HEK293 (cell line): ENCODE results near the gene ELANE.

ENCODE experiments used
- CTCF ChIA-PET: fragments of 350-600 bp; formaldehyde crosslinking; extraction: SDS; loops from one replicate; lab custom pipeline; 2021; ENCODE audit warnings: antibody characterized with exemption; lab: Yijun Ruan, JAX
- POLR2A ChIA-PET: fragments of 300-600 bp; formaldehyde crosslinking; extraction: SDS; loops from one replicate; lab custom pipeline; 2020; ENCODE audit warnings: antibody characterized with exemption, inconsistent platforms; lab: Yijun Ruan, JAX
- H3K27ac ChIP-seq: fragments of 200-500 bp; sonication (Bioruptor generic); 2 replicates; pipeline ENCODE4 v1.5.1; 2014; ENCODE audit warnings: low read depth, low read length, control low read depth, inconsistent platforms; ENCODE audit errors: extremely low read depth
- H3K36me3 ChIP-seq, 2 experiments: fragments of 200-500 bp in 1 of 2; sonication (Bioruptor generic) in 1 of 2; 1 replicate in 1 of 2; 2 replicates in 1 of 2; pipeline ENCODE4 v1.5.1; 2014 to 2017; ENCODE audit warnings: inconsistent platforms in 2 of 2, low read length in 2 of 2; ENCODE audit not compliant: control insufficient read depth in 2 of 2, insufficient read depth in 1 of 2
- H3K4me1 ChIP-seq: fragments of 200-500 bp; sonication (Bioruptor generic); 2 replicates; pipeline ENCODE4 v1.5.1; 2014; ENCODE audit warnings: mild to moderate bottlenecking, low read length, inconsistent platforms; ENCODE audit not compliant: control insufficient read depth, insufficient read depth
- H3K4me3 ChIP-seq: 2 replicates; pipeline ENCODE4 v1.5.1; 2011; ENCODE audit warnings: low read depth, mild to moderate bottlenecking, control low read depth, low read length, moderate library complexity
- H3K9me3 ChIP-seq: fragments of 200-500 bp; sonication (Bioruptor generic); 2 replicates; pipeline ENCODE4 v1.5.1; 2014; ENCODE audit warnings: low read depth, low read length, inconsistent platforms; ENCODE audit not compliant: control insufficient read depth, insufficient read depth
- BCL11B ChIP-seq: fragments of 450-650 bp; formaldehyde crosslinking; IDR thresholded peaks from 2 replicates; pipeline ENCODE4 v1.5.1; 2016; ENCODE audit warnings: low read depth, missing biosample characterization, missing genetic modification characterization
- OSR2 ChIP-seq: fragments of 450-650 bp; formaldehyde crosslinking; IDR thresholded peaks from 2 replicates; pipeline ENCODE4 v1.5.1; 2016; ENCODE audit warnings: missing biosample characterization, missing genetic modification characterization
- REPIN1 ChIP-seq: fragments of 450-650 bp; formaldehyde crosslinking; IDR thresholded peaks from 2 replicates; pipeline ENCODE4 v1.5.1; 2017; ENCODE audit warnings: missing biosample characterization, missing genetic modification characterization, low read depth
- ZNF366 ChIP-seq: fragments of 450-650 bp; formaldehyde crosslinking; conservative IDR thresholded peaks from 2 replicates; pipeline ENCODE4 v1.5.1; 2016; ENCODE audit warnings: missing biosample characterization, missing genetic modification characterization
- ZNF513 ChIP-seq: fragments of 450-650 bp; IDR thresholded peaks from 2 replicates; pipeline ENCODE4 v1.5.1; 2018; ENCODE audit warnings: missing biosample characterization, missing genetic modification characterization
- TF ChIP-seq, protein P1 (sequence below): fragments of 450-650 bp; formaldehyde crosslinking; IDR thresholded peaks from 2 replicates; pipeline ENCODE4 v1.5.1; 2016; ENCODE audit warnings: missing biosample characterization, missing genetic modification characterization
- TF ChIP-seq, protein P2 (sequence below): fragments of 450-650 bp; formaldehyde crosslinking; IDR thresholded peaks from 2 replicates; pipeline ENCODE4 v1.5.1; 2016; ENCODE audit warnings: missing biosample characterization, missing genetic modification characterization

ELANE gene

GRCh38 chr19:813219-814151 lies 38.6 kb upstream of the ELANE start:
- TF ChIP-seq, protein P1, sequence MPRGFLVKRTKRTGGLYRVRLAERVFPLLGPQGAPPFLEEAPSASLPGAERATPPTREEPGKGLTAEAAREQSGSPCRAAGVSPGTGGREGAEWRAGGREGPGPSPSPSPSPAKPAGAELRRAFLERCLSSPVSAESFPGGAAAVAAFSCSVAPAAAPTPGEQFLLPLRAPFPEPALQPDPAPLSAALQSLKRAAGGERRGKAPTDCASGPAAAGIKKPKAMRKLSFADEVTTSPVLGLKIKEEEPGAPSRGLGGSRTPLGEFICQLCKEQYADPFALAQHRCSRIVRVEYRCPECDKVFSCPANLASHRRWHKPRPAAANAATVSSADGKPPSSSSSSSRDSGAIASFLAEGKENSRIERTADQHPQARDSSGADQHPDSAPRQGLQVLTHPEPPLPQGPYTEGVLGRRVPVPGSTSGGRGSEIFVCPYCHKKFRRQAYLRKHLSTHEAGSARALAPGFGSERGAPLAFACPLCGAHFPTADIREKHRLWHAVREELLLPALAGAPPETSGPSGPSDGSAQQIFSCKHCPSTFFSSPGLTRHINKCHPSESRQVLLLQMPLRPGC, result no peak
- TF ChIP-seq ZNF513, result peak; percentile 95
- no peak overlapping the region for H3K4me3 ChIP-seq
- H3K36me3 ChIP-seq, result peaks cover 24 to 48% of the 10 kb centered on the region in 2 experiments; a peak in 2 of 3 replicates
- ChIA-PET CTCF (interaction anchor here (1.4 kb wide), 1 partner anchor 12 kb away, joined by 3 read pairs; no protein-coding TSS in a partner anchor), POLR2A (interaction anchor here (0.5 to 1.0 kb wide), 2 partner anchors 11 to 35 kb away, joined by 3 to 6 read pairs; no protein-coding TSS in a partner anchor)
- no peaks in the 10 kb centered on the region for H3K4me1 ChIP-seq
- H3K9me3 ChIP-seq, result no peaks in the 10 kb centered on the region
- no peak overlapping the region for H3K27ac ChIP-seq

- CTCF ChIA-PET, result interaction anchor here (0.6 to 1.4 kb wide), 3 partner anchors 11 to 44 kb away, joined by 3 to 6 read pairs (median 4); no protein-coding TSS in a partner anchor
- TF ChIP-seq ZNF366 (tag by site-specific recombination) (peak; percentile 40; the same call in 1 of the 2 replicates), OSR2 (tag by site-specific recombination) (no peak), BCL11B (peak; percentile 6; the same call in 1 of the 2 replicates)
- TF ChIP-seq, protein P2, sequence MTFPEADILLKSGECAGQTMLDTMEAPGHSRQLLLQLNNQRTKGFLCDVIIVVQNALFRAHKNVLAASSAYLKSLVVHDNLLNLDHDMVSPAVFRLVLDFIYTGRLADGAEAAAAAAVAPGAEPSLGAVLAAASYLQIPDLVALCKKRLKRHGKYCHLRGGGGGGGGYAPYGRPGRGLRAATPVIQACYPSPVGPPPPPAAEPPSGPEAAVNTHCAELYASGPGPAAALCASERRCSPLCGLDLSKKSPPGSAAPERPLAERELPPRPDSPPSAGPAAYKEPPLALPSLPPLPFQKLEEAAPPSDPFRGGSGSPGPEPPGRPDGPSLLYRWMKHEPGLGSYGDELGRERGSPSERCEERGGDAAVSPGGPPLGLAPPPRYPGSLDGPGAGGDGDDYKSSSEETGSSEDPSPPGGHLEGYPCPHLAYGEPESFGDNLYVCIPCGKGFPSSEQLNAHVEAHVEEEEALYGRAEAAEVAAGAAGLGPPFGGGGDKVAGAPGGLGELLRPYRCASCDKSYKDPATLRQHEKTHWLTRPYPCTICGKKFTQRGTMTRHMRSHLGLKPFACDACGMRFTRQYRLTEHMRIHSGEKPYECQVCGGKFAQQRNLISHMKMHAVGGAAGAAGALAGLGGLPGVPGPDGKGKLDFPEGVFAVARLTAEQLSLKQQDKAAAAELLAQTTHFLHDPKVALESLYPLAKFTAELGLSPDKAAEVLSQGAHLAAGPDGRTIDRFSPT (tag by site-specific recombination), result peak; percentile 49
- Histone ChIP-seq H3K9me3 (no peaks in the 10 kb centered on the region), H3K27ac (no peak overlapping the region), H3K4me3 (no peak overlapping the region), H3K4me1 (no peaks in the 10 kb centered on the region), H3K36me3 (peaks cover 17 to 40% of the 10 kb centered on the region in 2 experiments; a peak in 2 of 3 replicates)
- POLR2A ChIA-PET, result no interaction called here
Measured at GRCh38 chr19:814152-815078, 37.7 kb upstream of the ELANE start.

- Histone ChIP-seq H3K27ac (no peak overlapping the region), H3K4me3 (no peak overlapping the region), H3K9me3 (no peaks in the 10 kb centered on the region), H3K36me3 (peaks cover 9 to 32% of the 10 kb centered on the region in 2 experiments; a peak in 2 of 3 replicates), H3K4me1 (no peaks in the 10 kb centered on the region)
- no peak for TF ChIP-seq REPIN1 (tag by site-specific recombination)
- TF ChIP-seq, protein P2 (tag by site-specific recombination), result peak; percentile 96
- ChIA-PET CTCF (interaction anchor here (1.0 kb wide), 1 partner anchor 45 kb away, joined by 4 read pairs; no protein-coding TSS in a partner anchor), POLR2A (no interaction called here)
Measured at GRCh38 chr19:815079-815774, 36.9 kb upstream of the ELANE start.
